NK-92 treated with Interleukin-12 subunit alpha and Interleukin-12 subunit beta, amount 100 ng/mL, for 24 hours (cell line): ENCODE measurements around the gene ITPKC.
A peak's percentile ranks its signal among the peaks of the same experiment; 100 is the strongest.

Experiments used
- DNase-seq: peaks from one replicate; lab custom pipeline; 2025; lab: John Stamatoyannopoulos, UW

The ITPKC gene

GRCh38 chr19:40716482-40717324 is at the start of gene ITPKC, which contains the start of gene COQ8B:
Gene ITPKC, plus strand, starts transcription at chr19:40717112. Its CDS starts 24 bp downstream, at chr19:40717136.
Gene COQ8B, minus strand, starts transcription at chr19:40716886. Its CDS starts 2,254 bp downstream, at chr19:40714632.
- DNase-seq = peak; percentile 99

GRCh38 chr19:40667602-40668001 is 49.3 kb upstream of the ITPKC start:
- DNase-seq = no peak

DNA sequence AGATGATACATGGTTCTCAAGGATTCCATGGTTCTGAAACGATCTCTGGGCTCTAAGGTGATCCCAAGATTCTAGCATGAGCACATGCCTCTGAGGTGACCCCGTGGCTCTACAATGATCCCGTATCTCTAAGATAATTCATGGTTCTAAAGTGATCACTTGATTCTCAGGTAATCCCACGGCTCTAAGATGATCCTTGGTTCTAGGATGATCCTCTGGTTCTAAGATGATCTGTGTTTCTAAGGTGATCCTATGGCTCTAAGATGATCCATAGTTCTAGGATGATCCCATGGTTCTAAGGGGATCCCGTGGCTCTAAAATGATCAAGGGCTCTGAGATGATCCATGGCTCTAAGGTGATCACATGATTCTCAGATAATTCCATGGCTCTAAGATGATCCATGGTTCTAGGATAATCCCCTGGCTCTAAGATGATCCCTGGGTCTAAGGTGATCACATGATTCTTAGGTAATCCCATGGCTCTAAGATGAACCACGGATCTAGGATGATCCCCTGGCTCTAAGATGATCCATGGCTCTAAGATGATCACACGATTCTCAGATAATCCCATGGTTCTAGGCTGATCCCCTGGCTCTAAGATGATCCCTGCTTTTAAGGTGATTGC is 47.8 kb upstream of the ITPKC start:
- no peak for DNase-seq

- no peak for DNase-seq
Measured at GRCh38 chr19:40671404-40671803, 45.5 kb upstream of the ITPKC start.

DNA sequence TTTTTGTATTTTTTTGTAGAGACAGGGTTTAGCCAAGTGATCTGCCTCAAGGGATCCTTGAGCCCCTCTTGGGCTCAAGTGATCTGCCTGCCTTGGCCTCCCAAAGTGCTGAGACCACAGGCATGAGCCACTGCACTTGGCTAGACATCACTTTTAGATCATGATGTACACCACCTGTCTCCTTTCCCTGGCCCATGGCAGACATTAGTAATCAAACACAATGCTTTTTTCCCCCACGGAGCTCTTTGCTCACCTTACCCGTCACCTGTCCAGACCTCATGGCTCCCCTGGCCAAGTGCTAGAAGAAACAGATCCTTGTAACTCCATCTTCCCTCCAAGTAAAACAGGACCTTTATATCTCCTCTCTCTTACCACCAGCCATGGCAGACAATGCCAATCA is 44.9 kb upstream of the ITPKC start:
- DNase-seq = no peak

GRCh38 chr19:40672573-40673299 is 44.2 kb upstream of the ITPKC start:
- no peak for DNase-seq

DNA sequence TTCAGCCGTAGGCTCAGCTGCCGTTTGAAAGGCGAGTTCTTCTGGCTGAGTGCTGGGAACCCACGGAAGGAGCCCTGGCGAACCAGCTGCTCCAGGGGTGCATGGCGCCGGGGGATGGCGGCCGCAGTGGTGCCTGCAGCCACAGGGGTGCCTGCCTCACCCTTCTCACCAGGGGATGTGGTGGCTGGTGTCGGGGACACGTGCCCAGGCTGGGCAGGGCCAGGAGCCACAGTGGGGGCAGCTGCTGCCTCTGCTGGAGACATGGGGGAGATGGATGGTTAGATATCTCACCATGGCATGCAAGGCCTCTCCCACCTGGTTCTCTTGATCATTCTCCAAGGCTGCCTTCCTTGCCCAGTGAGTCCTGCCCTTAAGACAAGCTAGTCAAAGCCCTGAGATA is 43.5 kb upstream of the ITPKC start:
- no peak for DNase-seq

DNA sequence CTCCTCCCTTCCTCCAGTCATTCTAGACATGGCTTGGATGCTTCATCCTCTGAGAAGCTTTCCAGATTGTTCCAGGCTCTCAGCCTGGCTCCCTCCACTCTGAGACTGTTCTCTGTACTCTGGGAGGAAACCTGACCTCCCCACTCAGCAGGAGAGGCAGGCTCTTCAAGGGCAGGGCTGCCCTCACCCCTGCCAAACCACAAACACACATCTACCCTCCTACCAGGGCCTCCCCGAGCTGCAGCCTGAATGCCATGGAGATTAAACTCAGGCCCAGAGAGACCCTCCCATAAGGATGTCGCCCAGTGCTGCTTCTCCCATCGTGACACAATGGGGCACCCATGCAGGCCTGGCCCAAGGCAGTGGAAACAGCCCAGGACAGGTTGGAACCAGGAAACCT is 42.6 kb upstream of the ITPKC start:
- no peak for DNase-seq

GRCh38 chr19:40677156-40677555 is 39.8 kb upstream of the ITPKC start:
- no peak for DNase-seq

DNA sequence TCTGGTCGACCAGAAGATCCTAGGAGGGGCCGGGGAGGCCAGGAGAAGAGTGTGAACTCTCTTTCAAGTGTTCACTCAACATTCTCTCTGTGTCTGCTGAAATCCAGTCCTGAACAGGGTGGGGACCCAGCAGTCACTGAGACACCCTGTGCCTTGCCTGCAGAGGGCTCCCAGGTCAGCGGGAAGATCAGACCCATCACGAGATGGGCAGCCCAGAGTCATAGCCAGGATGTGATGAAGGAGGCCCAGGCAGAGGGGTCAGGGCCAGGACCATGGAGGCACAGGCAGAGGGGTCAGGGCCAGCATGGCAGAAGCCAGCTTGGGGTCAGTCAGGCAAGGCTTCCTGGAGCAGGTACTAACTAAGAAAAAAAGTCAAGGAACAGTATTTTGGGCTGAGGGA is 35.9 kb upstream of the ITPKC start:
- no peak for DNase-seq

DNA sequence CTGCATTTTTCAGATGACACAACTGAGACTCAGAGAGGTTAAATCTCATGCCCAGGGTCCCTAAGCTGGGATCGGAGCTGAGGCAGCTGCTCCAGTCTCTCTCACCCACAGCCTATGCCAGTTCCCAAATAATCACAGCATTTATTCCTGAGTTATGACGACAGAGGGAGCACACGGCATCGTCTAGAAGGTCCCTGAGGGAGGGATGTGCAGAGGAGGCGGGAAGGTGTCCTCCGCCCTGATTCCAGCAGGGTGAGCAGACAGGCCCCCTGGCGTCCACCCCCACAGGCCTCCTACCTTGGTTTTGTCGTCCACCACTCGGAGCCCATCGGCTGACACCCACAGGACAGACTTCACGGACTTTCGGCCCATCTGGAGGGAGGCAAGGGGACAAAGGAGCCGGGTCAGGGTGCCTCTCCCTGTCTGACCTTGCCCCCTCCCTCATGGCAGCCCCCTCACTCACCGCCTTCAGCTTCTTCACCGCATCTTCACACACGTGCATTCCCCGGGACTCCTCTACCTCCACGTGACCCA is 34.4 kb upstream of the ITPKC start:
- DNase-seq = no peak

- no peak for DNase-seq
Measured at GRCh38 chr19:40683437-40683836, 33.5 kb upstream of the ITPKC start.

DNA sequence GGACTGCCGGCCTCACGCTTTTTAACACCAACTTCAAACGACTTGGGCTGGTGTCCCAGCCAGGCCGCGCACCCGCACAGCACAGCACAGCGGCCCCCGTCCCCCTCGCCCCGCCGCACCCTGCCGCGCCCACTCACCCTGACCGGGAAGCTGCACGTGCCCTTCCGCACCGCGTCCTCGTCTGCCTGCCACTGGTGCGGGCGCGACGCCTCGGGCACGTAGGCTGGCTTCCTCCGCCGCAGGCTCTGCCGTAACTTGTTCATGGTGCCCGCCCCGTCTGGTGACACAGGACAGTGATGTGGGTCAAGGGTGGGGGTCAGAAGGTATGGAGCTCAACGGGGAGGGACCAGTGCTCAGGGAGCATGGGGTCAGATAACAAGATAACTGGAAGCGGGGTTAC is 32.6 kb upstream of the ITPKC start:
- DNase-seq = no peak

GRCh38 chr19:40685016-40685526 is 31.8 kb upstream of the ITPKC start:
- no peak for DNase-seq

DNA sequence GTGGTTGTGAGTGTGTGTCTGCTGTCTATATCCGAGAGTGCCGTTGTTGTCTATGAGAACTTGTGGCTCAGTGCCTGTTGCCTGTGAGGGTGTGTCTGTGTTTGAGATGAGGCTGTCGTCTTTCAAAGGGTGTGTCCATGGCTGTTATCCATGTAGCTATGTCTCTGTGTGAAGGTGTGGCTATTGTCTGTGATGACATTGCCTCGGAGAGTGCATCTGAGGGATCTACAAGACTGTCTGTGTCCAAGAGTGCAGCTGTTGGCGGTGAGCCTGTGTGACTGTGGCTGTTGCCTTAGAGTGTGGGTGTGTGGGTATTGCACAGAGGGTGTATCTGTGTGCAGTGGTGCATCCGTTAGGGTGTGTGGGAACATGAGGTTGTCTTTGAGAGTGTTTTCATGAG is 31.3 kb upstream of the ITPKC start:
- DNase-seq = no peak

- no peak for DNase-seq
Measured at GRCh38 chr19:40686882-40687524, 29.9 kb upstream of the ITPKC start.

DNA sequence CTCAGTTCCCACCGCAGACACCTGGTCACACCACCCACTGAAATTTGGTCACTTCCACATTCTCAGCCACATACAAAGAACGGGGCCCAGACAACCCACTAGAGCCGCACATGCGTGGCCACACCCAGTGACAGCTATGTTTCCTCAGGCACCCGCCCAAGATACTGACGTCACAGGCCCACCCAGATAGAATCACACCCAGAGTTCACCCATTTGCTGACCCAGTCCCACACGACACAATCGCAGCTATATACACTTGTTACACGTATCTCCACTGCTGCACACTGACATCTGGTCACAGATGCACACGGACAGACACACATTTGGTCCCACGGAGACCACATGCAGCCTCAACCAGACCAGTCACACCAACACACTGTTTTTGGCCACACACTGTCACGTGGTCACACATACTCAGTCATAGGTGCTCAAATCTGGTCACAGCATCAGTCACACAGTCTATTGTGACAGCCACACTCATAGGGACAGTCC is 29.3 kb upstream of the ITPKC start:
- DNase-seq = no peak

DNA sequence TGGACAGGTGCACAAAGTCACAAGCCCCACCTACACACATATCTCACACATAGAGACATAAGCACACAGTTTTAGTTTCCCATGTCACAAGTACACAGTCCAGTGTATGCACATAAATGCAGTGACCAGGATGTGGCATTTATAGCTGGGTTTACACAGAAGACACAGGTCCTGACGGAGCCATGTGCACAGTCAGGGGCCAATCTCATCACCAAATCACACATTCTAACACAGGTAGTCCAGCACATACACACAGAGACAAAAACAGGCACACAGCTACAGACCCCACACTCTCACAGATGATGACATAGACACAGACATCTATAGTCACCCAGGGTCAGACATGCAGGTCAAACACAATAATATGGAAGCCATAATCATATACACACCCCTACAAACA is 28.6 kb upstream of the ITPKC start:
- no peak for DNase-seq

DNA sequence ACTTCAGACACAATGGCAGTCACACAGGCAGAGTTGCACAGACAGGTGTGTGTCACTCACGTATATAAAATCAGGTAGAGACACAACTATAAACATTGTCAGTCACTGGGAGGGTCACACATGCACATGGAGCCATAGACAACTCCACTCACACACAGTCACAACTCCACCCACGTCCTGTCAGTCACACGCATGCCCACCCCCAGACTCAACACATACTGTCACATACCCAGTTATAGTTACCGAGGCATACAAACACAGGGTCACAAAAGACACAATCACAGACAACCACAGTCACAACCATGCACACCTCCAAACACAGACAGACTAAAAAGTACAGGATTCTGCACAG is 27.9 kb upstream of the ITPKC start:
- DNase-seq = no peak

DNA sequence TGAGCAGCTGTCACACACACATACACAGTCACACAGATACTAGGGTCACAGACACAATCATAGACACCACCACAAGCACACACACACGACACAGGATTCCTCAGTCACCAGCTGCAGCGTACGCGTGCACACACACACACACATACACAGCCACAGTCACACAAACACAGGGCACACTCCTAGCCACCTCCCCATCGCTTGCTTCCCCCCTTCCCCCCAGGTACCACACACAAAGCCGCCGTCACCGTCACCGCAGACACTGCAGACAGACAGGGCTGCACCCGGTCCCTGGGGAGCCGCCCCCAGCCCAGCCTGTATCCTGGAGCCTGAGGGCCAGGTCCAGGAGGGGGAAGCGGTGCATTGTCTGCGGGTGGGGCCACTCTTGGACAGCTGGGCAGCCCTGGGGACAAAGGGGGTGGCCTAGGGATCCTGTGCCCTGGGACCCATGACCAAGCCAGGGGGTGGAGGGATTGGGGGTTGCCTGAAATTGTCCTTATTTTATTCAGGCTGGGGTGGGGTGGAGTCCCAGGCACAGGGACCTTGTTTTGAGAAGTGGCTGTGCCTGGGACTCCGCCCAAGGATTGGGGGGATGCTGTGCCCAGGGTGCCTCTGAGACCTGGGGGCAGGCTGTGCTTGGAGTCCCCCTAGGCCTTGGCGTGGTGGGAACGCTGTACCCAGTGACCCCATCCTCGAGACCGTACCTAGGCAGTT is 27.4 kb upstream of the ITPKC start:
- no peak for DNase-seq

DNA sequence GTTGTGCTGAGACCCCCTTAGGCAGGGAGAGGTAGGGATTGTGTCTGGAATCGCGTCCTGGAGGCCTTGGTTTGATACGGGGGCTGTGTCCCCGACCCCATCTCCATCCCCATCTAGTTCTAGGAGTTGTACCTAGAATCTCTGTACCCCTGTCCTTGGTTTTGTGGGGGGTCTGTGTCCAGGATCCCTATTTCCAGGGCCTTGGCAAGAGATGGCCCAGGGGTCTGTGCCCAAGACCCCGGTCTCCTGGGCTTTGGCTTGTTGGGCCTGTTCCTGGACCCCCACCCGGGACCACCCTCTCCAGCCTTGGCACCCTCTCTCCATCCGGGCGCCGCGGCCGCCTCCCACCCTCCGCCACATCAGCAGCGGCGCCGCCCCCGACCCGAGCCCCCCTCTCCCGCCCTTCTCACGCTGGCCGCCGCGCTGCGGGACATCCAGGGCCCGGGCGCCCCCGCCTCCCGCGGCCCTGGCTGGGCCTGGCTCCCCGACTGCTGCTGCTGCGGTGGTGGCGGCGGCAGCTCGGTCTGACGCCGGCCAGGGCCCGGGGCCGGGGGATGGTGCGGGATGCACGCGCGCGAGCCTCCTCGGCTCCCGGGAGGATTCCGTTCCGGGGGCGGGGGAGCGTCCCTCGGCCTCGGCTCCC is 26.7 kb upstream of the ITPKC start, which contains the start of gene NUMBL:
NUMBL (minus strand) TSS at position 602 of the 643 bp plus-strand sequence; CDS start at position 434, 168 bp downstream.
- no peak for DNase-seq
